GM12875 (cell line): Measurements from ENCODE around the gene DRD2.

Source experiments
- H3K4me3 ChIP-seq: one replicate; pipeline ENCODE4 v1.5.1; 2011; ENCODE audit warnings: low read depth, low read length, control low read depth
- TF ChIP-seq, protein P1 (sequence below): IDR thresholded peaks from 2 replicates; pipeline ENCODE4 v1.5.1; 2011; ENCODE audit warnings: low read depth, mild to moderate bottlenecking, control low read depth, inconsistent platforms, low read length, moderate library complexity, borderline replicate concordance; ENCODE audit not compliant: insufficient read depth

DRD2 gene

DNA sequence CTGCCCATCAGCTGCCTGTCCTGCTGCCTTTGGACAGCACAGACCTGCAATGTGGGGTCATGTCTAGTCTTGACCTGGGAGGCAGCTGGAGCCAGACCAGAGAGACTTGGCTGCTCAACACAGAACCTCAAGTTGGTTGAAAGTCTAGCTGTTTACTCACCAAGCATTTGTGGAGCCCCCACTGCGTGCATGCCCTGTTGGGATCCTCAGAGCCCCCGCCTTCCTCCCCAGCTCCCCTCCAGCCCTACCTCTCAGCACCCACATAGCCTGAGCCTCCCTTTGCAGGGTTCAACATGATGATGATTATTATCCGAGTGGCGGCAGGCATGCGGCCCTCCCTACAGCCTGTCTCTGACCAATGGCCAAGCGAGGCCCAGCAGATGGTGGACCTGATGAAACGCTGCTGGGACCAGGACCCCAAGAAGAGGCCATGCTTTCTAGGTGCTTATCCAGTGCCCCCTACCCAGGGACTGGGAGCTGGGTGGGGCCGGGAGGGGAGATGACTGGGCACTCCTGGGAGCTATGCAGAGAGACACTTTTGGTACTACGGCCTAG is 79.3 kb downstream of the DRD2 start:
- H3K4me3 ChIP-seq = no peak overlapping the region
- TF ChIP-seq, protein P1, sequence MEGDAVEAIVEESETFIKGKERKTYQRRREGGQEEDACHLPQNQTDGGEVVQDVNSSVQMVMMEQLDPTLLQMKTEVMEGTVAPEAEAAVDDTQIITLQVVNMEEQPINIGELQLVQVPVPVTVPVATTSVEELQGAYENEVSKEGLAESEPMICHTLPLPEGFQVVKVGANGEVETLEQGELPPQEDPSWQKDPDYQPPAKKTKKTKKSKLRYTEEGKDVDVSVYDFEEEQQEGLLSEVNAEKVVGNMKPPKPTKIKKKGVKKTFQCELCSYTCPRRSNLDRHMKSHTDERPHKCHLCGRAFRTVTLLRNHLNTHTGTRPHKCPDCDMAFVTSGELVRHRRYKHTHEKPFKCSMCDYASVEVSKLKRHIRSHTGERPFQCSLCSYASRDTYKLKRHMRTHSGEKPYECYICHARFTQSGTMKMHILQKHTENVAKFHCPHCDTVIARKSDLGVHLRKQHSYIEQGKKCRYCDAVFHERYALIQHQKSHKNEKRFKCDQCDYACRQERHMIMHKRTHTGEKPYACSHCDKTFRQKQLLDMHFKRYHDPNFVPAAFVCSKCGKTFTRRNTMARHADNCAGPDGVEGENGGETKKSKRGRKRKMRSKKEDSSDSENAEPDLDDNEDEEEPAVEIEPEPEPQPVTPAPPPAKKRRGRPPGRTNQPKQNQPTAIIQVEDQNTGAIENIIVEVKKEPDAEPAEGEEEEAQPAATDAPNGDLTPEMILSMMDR = no peak

DNA sequence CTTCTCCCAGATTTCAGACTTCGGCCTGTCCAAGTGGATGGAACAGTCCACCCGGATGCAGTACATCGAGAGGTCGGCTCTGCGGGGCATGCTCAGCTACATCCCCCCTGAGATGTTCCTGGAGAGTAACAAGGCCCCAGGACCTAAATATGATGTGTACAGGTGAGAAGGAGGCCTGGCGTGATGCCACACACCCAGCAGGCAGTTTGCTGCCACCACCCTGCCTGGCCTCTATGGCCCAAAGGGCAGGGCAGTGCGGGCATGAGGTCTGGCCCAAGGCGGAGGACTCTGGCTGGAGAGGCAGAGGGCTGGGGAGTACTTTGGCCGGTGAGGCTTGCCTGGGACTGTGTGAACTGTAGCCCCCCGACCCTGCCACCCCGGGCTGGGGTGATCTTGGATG is 80.3 kb downstream of the DRD2 start:
- no peak overlapping the region for H3K4me3 ChIP-seq
- TF ChIP-seq, protein P1 = no peak

DNA sequence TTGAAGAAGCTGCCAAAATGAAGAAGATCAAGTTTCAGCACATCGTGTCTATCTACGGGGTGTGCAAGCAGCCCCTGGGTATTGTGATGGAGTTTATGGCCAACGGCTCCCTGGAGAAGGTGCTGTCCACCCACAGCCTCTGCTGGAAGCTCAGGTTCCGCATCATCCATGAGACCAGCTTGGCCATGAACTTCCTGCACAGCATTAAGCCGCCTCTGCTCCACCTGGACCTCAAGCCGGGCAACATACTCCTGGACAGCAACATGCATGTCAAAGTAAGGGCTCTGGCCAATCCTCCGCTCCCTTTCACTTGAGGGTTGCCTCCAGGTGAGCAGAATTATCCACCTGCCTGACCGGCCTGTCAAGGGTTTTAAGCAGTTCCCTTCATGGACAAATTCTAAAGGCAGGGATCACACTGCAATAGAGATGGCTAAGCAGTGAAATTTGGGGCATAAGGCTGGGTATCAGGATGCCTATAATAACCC is 81.7 kb downstream of the DRD2 start:
- TF ChIP-seq, protein P1 = no peak
- no peak overlapping the region for H3K4me3 ChIP-seq

DNA sequence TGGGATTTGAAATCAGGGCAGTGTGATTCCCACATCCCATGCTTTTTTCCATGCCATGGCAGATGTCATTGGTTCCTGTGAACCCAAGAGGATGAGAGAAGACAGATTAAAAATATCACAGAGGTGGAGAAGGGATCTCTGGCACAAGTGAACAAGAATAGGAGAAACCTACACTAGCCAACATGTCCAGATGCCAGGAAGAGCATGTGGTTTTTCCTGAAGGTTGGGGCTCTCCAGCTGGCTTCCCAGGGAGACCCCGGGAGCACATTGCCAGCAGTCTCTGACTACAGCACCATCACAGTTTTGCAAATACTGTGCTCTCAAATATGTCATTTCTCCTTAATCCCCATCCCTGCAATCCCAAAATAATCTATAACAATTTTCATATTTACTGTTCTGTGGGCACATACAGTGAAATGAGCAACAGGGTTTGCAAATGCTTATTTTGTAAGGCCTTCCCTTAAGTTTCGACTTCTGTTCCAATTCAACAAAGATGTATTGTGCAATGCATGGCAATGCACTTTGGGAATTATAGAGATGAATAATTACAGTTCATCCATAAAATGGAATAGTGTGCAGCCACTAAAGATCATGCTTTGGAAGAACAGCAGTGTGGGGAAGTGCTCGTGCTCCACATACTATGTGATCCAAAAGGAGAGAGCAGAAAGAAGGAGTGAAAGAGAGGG is 82.8 kb downstream of the DRD2 start:
- TF ChIP-seq, protein P1 = no peak
- no peak overlapping the region for H3K4me3 ChIP-seq

- H3K4me3 ChIP-seq = no peak overlapping the region
- TF ChIP-seq, protein P1 = no peak
Measured at GRCh38 chr11:113389272-113389671, 85.9 kb downstream of the DRD2 start.

GRCh38 chr11:113387605-113388211 is 87.5 kb downstream of the DRD2 start, which contains the start of gene ANKK1:
ANKK1 (plus strand) TSS chr11:113387779; CDS start chr11:113387885, 106 bp downstream.
- TF ChIP-seq, protein P1 = no peak
- H3K4me3 ChIP-seq = no peak within 1 kb of the TSS
